GM08714 (cell line): Measurements from ENCODE around the gene SERINC2.
A peak's percentile ranks its signal among the peaks of the same experiment; 100 is the strongest.
"Not testable (repeated sequence)": the region's sequence is repeated elsewhere in the genome, so short reads cannot be mapped to it uniquely, and the experiment has no call there.

ENCODE experiments used
- H3K4me3 ChIP-seq: fragments of 200-500 bp; sonication (Bioruptor generic); 2 replicates; pipeline ENCODE4 v1.5.1; 2014; ENCODE audit warnings: mild to moderate bottlenecking, low read length, inconsistent platforms
- ZNF274 ChIP-seq: IDR thresholded peaks from 2 replicates; pipeline ENCODE4 v1.6.1; 2012; ENCODE audit warnings: mild to moderate bottlenecking, low read depth, low read length

The SERINC2 gene

DNA sequence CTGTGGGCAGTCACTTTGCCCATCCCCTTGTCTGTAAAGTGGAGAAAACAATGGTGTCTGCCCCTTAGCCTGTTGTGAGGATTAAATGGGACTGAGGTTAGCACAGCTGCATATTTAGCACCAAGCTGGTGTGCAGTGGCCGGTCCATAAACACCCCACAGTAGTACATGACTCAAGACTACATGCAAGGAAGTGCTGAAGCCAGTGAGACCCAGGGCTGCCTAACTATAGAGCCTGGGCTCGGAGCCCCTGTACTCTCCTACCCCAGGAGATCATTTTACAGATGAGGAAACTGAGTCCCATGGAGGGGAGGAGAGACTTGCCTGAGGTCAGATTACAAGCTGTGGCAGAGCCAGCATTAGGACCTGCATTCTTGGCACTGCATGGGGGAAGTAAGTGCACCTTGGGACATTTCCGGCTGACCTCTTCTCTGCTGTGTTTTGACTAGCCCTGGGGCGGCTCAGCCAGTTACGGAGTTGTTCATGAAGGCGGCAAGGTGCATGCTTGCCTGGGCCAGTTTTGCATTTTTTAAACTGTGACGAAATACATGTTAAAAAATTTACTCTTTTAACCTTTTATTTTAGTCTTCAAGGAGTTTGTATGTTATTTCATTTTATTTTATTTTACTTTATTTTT, 3.2 kb downstream of the SERINC2 start:
- no peak overlapping the region for H3K4me3 ChIP-seq
- no peak for TF ChIP-seq ZNF274

DNA sequence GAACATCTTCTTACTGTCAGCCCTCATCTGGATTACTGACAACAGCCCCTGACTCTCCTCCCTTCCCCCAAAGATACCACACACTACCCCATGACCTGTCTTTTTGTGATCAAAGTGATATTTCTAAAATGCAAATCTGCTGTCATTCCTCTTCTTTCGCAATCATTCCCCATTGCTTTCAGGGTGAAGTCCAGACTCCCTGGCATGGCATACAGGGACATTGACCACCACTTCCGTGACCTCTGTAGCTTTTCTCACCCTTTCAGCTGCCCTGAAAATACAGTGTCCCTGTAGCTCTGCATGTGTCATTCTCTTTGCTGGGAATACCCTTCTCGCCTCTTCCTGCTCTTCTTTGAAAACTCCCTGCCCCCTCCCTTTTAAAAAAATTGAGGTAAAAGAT, 4.1 kb downstream of the SERINC2 start:
- TF ChIP-seq ZNF274 = no peak
- no peak overlapping the region for H3K4me3 ChIP-seq

DNA sequence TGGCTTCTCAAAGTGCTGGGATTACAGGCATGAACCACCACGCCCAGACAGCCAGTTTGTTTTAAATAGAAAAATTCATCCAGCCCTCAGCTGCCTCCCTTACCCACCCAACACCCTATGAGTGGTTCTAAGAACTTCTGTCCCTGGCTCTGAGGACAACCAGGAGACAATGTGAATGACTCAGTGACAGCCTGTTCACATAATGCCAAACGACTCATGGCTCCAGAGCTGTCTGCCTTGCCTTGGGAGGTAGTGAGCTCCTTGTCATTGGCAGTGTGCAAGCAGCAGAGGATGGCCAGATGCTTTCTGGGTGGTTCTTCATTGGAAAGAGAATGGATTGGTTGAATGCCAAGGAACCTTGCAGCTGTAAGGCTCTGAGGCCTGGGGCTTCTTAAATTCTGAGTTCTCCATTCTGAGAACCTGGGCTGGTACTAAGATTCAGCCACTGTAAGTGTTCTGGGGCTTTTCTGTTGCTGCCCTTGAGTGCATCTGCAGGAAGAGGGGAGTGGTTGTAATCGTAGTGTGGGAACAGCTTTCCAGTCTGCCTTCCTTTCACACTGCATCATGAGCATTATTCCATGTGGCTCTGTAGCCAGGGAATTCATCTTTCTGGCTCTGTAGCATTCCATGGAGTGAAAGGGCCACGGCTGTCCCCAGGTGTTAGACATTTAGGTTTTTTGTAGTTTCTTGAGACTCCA, 5.8 kb downstream of the SERINC2 start:
- no peak for TF ChIP-seq ZNF274

DNA sequence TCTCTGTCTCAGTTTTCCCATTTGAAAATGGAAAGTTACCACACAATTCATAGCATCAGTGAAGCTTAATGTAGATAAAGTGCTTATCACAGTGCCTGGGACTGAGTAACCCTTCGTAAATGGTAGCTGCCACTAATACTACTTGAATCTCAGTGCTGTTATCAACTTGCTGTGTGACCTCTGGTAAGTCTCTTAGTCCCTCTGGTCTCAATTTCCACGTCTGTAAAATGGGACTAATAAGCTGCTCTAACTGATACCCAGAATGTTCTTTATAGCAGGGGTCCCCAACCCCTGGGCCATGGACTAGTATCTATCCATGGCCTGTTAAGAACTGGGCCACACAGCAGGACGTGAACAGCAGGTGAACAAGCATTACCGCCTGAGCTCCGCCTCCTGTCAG, 7.7 kb downstream of the SERINC2 start:
- no peak overlapping the region for H3K4me3 ChIP-seq
- no peak for TF ChIP-seq ZNF274

More for the DNA sequence above, 5.8 kb downstream of the SERINC2 start:
- H3K4me3 ChIP-seq = no peak overlapping the region

DNA sequence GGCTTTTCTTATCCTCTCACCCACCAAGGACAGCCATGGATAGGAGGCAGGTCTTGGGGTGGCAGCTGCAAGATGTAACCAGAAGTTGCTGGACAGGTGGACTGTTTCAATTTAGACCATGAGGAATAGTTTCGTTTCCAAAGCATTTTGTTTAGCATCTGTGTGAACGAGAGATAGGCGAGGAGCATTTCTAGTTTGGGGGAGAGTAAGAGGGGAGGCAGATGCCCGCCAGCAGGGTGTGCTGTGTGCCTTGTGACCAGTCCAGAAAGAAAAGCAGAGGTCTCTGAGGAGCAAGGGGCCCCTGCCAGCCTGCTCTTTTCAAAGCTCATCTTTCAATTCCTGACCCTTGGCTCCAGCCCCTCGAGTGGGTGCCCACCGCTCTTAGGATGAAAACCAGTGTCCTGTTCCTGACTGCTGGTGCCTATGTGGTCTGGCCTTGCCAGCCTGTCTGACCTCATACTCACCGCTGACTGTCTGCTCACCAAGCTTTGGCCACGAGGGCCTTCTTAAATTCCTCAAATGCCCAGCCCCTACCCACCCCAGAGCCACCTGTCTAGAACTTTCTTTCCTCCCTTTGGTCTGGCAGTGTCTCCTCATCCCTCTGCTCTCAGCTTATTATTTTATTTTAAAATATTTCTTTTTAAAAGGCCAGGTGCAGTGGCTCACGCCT, 8.5 kb downstream of the SERINC2 start:
- no peak for TF ChIP-seq ZNF274

DNA sequence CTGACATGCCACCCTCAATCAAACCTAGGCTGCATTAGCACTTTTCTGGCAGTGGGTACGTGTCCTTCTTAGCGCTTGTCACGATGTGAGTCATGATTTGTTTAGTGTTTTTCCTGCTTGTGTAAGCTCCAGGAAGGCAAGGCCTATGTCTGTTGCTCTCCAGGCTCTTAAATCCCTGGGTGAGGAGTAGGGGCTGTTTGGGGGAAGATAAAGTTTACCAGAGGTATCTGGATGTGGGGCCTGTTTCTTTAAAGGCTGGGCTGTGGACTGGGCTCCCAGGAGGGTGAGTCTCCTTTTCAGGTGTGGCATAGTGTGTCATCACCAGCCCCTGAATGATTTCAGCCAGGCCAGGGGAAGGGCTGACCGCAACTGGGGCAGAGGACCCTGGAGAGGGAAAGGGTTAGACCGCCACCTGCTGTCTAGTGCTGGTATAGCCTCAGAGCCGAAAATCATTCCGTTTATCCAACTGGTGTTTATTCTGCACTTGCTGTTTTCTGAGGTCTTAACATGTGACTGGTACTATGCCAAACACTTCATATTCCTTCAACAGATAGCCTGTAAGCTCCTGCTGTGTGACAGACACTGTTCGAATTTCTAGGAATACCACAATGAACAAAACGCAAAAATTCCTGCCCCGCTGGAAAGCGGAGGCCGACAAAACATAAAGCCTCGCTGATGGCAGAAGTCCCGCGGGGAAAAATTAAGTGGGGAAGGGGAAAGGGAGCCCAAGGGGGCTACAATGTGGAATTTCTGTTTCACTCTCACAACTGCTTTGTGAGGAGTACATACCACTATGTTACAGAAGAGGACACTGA, 9.7 kb downstream of the SERINC2 start:
- no peak for TF ChIP-seq ZNF274
- H3K4me3 ChIP-seq = peak overlapping the region; percentile 39; the same call in 1 of the 2 replicates

More for the DNA sequence above, 8.5 kb downstream of the SERINC2 start:
- H3K4me3 ChIP-seq = no peak overlapping the region

DNA sequence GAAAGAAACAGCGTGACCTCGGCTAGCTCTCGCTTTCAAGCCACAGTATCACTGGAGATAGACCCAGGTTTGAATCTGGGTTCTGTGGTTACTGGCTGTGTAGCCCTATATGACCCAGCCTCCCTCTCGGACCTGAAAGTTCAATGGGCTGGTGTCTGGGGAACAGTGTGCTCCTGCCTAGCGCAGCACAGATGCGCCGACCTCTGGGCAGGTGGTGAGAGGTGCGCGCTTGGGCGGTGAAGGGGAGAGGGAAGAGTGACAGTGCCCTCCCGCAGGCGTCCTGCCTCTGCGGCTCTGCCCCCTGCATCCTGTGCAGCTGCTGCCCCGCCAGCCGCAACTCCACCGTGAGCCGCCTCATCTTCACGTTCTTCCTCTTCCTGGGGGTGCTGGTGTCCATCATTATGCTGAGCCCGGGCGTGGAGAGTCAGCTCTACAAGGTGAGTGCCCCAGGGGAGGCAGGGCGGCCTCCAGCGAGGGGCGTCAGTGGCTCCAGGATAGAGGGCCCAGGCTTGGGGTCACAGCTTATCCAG, 10.5 kb downstream of the SERINC2 start:
- no peak for TF ChIP-seq ZNF274
- H3K4me3 ChIP-seq = peak overlapping the region; percentile 56; the same call in 1 of the 2 replicates

DNA sequence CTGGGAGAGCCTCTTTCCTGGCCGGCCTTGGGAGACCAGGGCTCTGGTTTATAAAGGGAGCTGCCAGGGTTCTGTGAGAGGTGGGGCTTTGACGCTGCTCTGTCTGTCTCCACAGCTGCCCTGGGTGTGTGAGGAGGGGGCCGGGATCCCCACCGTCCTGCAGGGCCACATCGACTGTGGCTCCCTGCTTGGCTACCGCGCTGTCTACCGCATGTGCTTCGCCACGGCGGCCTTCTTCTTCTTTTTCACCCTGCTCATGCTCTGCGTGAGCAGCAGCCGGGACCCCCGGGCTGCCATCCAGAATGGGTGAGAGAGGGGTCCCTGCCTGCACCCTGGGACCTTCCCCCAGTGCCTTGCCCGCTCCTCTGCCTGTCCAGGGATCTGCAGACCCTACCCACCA, 11.6 kb downstream of the SERINC2 start:
- TF ChIP-seq ZNF274 = no peak
- H3K4me3 ChIP-seq = peak overlapping the region; percentile 56; the same call in 1 of the 2 replicates

DNA sequence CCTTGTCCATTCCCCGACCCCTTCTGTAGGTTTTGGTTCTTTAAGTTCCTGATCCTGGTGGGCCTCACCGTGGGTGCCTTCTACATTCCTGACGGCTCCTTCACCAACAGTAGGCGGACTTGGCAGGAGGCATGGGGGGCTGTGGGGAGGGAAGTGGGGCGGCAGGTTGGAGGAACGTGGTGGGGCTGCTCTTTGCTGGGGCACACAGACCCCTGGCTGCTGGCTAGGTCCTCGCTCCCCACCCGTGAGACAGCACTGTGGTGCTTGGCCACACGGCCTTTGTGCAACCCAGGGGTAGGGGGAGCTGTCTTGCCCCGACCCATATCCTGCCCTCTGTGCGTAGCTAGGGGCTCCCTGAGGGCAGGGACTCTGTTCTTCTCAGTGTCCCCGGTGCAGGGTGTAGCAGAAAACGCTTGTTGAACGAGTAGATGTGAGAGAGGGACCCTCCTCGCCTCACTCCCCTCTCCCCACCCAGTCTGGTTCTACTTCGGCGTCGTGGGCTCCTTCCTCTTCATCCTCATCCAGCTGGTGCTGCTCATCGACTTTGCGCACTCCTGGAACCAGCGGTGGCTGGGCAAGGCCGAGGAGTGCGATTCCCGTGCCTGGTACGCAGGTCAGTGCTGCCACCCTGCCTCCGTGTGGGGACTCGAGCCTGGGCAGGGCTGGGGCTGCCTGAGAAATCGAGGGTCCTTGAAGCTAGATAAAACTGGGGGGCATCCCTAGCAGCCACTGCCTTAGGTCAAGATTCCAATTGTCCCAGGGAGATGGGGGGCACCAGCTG, 12.5 kb downstream of the SERINC2 start:
- no peak overlapping the region; the same call in 1 of the 2 replicates for H3K4me3 ChIP-seq
- no peak for TF ChIP-seq ZNF274

DNA sequence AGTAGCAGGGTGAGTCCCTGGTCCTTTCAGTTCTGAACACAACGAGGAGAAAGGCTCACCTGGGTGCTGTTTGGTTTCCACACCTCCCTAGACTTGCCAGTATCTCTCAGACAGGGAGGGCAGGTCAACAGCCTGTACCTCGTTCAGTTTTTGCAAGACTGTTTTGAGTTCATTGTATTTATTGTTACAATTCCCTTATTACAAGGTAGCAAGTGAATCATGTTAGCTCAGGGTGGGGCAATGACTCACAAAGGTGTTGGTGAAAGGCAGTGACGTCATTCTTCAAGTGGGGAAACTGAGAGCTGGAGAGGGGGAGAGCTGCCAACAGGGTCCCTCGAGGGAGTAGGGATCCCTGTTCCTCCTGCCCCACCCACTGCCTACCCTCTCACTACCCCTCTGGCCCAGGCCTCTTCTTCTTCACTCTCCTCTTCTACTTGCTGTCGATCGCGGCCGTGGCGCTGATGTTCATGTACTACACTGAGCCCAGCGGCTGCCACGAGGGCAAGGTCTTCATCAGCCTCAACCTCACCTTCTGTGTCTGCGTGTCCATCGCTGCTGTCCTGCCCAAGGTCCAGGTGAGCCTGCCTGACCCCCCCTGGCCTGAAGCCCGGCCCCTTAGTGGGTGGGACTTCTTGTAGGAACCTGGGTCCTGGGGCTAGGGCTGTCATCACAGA, 13.4 kb downstream of the SERINC2 start:
- TF ChIP-seq ZNF274 = no peak
- H3K4me3 ChIP-seq = no peak overlapping the region

DNA sequence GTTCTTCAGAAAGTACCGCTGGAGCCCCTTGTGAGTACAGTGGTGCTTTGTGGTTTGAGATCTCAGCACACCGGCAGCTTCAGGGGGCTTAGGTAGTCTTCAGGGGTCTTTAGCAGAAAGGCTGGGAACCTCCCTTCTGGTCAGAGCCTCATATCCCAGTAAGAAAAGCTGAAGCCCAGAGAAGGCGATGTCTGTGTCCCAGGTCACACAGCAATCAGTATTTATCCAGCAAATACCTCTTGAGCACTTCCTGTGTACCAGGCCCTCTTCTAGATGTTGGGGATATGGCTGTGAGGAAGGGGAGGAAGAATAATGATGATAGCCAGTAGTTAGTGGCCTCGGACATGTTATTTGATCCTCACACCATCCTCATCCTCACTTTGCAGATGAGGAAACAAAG, 14.3 kb downstream of the SERINC2 start:
- no peak for TF ChIP-seq ZNF274

DNA sequence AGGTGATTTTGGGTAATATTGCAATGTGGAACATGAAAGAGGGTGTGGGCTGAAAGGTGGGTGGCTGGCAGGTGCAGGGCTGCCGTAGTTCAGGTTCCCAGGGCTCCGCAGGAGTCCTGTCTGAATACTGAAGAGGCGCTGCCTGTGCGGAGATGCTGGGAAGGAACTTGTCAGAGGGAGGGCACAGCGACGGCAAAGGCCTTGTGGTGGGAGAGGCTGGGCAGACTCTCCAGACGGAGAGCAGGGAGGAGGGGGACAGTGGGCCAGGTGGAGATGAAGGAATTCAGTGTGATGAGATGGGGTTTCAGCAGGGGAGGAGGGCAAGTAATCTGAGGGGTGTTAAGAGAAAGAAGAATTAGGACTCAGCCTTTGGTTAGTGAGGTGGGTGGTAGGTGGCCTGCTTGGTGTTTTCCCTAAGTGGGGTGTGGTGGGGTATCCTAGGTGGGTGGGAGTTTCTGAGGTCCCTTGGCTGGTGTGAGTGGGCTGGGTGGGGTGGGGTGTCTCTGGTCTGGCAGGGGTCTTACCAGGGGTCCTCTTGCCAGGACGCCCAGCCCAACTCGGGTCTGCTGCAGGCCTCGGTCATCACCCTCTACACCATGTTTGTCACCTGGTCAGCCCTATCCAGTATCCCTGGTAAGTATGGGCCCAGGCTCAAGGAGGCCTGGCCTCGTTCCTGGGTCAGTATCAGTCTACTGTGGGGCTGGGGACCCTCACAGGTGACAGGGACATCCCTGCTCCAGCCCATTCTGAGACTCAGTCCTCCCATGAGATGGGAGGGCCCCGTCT, 15.6 kb downstream of the SERINC2 start:
- no peak for TF ChIP-seq ZNF274
- no peak overlapping the region for H3K4me3 ChIP-seq

More for the DNA sequence above, 14.3 kb downstream of the SERINC2 start:
- no peak overlapping the region for H3K4me3 ChIP-seq

DNA sequence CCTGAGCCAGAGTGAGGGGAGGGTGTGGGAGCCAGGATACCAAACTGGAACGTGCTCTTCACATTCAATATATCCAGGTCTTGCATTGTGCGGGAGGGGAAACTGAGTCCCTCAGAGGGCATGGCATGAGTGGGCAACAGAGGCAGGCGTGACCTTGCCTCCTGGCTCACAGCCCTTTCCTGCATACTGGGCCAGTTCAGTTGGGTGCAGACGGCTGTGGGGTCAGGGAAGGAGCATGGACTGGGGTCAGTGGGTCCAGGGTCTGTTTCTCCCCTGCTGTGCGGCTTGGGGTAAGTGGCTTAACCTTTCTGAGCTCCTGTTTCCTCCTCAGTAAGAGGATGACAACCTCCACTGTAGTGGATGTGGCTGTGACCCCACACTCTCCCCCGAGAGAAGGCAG, 16.6 kb downstream of the SERINC2 start:
- no peak overlapping the region for H3K4me3 ChIP-seq
- TF ChIP-seq ZNF274 = no peak

DNA sequence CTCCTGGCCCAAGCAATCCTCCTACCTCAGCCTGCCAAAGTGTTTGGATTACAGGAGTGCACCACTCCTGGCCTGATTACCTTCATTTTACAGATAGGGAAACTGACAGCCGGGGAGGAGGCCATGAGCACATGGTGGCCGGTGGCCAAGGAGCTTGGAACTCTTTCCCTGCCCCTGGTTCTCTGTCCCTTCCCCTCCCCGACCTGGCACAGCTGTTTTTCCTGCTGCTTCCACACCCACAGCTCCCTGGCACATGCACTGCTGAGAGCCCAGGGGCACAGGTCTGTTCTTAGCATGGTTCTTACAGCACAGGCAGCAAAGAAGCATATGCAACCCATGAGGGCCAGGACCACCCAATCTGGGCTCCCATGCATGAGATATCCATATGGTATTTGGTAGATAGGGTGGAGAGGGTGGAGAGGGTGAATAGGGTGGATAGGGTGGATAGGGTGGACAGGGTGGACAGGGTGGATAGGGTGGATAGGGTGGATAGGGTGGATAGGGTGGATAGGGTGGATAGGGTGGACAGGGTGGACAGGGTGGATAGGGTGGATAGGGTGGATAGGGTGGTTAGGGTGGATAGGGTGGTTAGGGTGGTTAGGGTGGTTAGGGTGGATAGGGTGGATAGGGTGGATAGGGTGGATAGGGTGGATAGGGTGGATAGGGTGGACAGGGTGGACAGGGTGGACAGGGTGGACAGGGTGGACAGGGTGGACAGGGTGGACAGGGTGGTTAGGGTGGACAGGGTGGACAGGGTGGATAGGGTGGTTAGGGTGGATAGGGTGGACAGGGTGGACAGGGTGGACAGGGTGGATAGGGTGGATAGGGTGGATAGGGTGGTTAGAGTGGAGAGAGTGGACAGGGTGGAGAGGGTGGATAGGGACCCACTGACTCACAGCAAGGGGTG, 18.6 kb downstream of the SERINC2 start:
- not testable (repeated sequence) for H3K4me3 ChIP-seq
